ENCODE data around the gene DSG3.

The DSG3 gene

GRCh38 chr18:31430554-31430953, 17.0 kb upstream of the DSG3 start:
- DNase-seq, result no peak

DNA sequence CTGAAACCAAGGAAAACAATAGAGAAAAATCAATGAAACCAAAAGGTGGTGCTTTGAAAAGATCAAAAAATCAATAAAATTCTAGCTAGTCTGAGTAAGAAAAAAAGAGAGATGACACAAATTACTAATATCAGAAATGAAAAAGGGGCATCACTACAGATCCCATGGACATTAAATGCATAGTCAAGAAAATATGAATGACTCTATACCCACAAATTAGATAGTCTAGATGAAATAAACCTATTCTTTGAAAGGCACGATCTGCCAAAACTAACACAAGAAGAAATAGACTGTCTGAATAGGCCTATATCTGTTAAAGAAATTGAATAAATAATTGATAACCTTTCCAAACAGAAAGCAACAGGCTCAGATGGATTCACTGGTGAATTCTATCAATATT, 15.2 kb upstream of the DSG3 start:
- DNase-seq, result no peak

DNA sequence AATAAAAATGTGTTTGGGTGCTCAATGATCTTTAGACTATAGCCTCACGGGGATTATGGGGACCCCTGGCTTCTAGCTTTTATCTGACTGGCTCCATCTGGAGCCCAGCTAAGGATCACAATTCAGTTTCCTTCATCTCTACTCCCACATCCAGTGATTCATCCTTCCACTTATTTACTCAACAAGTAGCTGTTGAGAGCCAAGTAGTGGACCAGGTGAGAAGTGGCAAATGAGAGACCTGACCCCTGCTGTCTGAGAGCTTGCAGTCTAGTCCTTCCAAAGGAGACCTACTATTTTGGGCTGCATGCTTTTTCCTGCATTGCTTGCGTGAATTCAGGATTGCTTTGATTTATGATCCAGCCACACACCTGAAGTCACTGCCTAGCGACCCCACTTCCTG, 10.7 kb upstream of the DSG3 start:
- DNase-seq, result no peak

GRCh38 chr18:31438402-31438801, 9.1 kb upstream of the DSG3 start:
- no peak for DNase-seq

DNA sequence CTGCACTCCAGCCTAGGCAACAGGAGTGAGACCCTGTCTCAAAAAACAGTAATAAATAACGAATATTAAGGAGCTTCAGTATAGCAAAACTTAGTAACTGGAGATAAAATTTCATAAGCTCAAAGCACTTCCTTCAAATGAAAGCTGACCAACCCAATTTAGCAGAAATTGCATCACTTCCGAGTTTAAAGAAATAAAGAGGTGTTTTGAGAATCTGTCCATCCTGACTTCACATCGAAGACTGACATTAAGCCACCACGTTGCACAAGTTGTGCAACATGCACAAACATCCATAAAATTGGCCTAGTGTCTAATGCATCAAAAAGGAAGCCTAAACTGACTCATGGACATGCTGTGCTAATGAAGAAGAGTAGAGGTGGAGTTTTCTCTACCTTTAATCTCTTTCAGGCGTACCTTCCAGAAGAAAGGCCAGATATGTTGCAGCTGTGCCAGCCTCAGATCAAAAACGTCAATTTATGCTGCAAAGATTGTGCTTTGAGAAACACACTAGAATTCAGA, 7.7 kb upstream of the DSG3 start:
- DNase-seq, result no peak

DNA sequence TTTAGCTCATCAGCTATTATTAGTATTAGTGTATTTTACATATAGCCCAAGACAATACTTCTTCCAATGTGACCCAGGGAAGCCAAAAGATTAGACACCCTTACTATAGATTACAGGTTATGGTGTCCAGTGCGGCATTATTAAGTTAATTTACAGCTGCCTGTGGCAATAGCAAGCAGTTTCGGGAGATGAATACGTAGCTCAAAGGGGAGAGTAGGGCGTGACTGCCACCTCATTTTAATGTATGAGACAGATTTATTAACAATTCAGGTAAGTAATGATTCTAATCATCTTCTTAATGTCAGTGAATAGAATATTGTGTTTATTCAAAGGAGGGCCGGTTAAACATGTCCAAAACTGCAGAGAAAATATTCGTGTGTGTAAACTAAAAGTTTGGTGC, 6.8 kb upstream of the DSG3 start:
- DNase-seq, result no peak

DNA sequence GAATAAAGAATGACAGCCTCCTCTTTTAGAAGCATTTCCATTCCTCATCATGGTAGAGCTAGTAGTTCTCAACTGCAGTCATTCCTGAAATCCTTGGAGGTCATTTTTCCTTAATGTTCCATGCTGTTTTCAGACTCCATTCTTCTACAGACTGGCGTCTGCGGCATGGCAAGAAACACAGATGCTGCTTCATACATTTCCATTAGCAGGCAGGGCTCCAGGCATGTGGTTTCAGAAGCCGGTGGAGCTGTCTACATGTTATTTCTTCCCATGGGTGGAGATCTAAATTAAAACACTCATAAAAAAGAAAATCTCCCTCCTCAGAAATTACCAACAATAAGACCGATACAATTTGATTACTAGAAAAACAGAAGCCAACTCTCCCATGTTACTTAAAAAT, 6.0 kb upstream of the DSG3 start:
- no peak for DNase-seq

GRCh38 chr18:31444142-31444541, 3.4 kb upstream of the DSG3 start:
- DNase-seq, result no peak

DNA sequence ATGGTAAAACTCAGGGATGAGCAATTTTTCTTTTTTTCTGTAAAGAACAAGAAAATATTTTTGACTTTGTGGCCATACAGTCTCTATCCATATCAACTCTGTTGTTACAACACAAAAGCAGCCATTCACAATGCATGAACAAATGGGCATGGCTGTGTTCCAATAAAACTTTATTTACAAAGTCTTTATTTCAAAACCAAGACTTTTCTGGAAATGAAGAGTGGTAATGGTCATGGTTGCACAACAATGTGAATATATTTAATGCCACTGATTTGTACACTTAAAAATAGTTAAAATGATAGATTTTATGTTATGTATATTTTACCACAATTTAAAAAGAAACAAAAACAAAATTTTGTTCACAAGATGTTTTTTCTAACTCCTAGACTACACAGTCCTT, 1.6 kb upstream of the DSG3 start:
- DNase-seq, result no peak

GRCh38 chr18:31446854-31447253, 687 bp upstream of the DSG3 start:
- no peak for DNase-seq

- DNase-seq, result no peak
Observed at GRCh38 chr18:31450409-31450808, 2.9 kb downstream of the DSG3 start.

DNA sequence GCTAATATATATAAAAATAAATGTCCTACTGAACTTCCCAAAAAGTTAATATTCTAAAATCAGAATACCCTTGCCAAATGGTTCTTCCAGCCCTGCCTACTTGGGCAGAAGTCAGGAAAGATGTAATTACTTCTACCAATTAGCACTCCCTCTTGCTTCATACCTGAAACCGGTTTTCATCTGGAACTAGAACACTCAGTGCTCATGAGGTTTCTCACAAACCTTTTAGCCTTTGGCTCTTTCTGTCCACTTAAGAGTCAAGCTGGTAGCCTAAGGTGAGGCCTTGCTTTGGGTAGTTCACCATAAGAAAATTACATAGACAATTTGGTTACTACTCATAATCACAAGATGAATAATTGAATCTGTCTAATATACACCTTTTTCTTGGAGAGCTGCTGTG, 4.1 kb downstream of the DSG3 start:
- no peak for DNase-seq

GRCh38 chr18:31454066-31454708, 6.6 kb downstream of the DSG3 start:
- no peak for DNase-seq

- DNase-seq, result no peak
Observed at GRCh38 chr18:31469629-31470028, 22.1 kb downstream of the DSG3 start.

GRCh38 chr18:31478688-31479087, 31.1 kb downstream of the DSG3 start:
- no peak for DNase-seq

DNA sequence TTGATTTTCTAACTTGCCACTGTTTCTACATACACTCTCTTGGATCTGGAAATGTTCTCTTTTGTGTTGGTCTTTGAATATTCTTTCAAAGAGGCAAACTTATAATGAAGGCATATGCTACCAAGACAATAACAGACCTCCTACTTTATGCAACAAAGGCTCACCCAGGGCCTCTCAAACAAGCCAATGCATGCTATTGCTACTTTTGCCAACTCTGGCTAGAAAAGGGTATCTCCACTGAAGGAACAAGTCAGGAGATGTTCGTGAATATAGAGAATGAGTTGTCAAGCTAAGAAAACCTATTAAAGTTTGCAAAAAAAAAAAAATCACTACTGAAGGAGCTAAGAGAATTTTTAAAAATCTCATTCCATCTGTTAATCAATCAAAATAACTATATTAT, 34.5 kb downstream of the DSG3 start:
- DNase-seq, result no peak

DNA sequence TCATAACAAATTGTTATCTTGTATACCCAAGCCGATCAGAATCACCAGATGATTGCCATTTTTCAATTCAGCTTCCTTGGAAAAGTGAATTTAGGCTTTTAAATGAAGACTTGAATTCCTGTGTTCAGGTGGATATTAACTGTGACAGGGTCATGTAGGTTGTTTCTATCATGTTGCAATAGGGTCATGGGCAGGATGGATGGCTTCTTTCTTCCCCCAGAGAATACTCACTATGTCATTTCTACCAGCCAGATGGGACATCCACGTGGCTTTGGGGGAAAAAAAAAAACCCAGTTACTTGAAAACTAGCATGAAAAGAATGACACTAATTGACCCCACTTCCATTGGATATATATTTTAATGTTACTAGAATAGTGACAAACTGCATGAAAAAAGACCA, 35.9 kb downstream of the DSG3 start:
- DNase-seq, result no peak

DNA sequence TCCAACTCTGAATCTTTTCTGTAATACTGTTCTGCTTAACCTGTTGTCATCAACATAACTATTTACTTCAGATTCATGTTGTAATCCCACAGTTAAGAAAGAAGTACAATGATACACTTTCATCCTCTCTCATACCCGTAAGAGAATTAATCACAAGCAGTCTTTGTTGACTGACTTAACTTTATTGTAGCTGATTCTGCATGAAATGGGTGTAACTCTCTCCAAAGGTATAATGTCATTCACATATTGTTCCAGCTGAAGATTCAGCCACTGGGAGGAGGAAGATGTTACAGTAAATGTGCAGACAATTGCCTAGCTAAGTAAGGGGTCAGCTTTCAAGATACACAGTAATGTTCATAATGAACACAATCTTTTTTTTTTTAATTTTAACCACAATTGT, 36.9 kb downstream of the DSG3 start:
- no peak for DNase-seq

GRCh38 chr18:31486165-31486564, 38.6 kb downstream of the DSG3 start:
- no peak for DNase-seq

DNA sequence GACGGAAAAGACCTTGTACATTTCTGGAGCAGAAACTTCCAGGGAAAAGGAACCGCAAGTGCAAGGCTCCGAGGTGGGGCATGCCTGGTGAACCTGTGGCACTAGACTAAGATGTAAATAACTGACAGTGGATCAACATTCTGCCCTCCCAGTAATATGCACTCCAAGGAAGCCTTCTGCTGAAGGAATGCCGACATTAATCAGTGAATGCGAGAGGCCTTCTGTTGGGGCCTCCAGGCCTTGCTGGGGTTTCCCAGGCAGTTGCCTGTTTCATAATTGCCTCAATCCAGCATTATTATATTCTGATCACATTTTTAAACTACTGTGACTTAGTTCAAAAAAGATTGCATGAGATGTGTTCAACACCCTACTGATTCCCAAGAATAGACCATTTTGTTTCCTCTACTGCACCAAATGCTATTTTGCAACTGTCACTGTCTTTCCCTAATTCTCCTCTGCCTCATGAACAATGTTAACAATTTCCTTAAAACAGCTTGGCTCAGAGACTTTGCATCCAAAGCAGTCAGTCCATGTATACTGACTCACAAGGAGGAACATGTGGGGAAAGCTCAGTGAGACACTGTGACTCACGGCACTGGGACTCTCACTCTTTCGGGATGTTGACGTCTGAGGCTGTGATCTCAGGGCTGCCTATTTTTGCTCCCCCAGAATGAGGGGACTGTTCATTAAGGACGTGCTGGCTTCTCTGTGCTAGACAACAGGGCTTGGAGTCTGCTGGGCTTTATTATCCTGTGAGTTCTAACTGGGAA, 39.9 kb downstream of the DSG3 start:
- DNase-seq, result no peak

- no peak for DNase-seq
Observed at GRCh38 chr18:31489311-31489710, 41.8 kb downstream of the DSG3 start.

DNA sequence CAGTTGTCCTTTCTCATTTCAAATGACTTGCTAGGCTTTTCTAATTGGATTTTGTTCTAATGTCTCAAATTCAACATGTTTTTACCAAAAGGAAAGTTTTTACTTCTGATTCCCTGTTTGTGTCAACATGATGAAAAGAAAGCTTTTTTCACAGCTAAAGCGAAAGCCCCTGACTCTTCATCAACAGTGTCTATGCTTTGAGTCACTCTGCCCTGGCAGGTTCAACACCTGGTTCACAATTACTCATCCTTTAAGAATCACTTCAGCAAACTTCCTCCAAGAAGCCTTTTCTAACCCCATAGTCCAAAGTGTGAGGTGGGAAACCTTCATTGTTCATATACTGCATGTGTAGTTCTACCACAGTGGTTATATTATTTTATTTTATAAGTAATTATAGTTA, 42.8 kb downstream of the DSG3 start:
- DNase-seq, result no peak

DNA sequence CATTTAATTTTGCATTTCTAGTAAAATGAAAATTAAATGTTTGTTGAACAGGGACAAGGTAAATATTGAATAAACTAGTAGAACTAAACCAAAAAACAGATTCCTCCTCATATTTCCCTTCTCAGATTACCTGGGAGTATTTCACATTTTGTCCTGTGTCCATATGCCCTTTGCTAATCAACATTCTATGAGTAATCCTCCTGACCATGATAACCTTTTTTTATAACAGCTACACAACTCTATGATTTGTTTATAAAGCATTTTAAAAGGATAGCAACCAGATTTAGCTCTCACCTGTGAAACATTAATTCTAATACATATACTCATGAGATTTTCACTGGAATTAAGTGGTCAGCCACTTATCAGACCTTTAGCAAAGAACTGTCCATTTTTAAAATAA, 43.3 kb downstream of the DSG3 start:
- no peak for DNase-seq

DNA sequence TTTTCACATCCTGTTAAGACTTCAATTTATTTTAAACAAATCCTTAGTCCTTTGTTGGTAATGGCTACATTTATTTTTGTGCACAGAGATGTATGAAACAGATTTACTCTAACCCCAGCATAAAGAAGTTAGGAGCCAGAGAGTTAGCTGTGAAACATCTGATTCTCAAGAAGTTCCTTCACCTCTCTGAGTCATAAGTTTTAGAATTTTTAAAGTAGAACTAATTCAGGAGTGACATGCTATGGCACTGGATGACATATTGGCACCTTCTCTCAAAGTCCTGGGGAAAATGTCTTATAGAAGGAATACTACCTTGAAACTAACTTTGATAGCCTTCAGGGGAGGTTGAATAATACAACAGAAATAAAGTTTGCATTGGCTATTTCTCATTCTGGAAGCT, 44.0 kb downstream of the DSG3 start:
- no peak for DNase-seq

- DNase-seq, result no peak
Observed at GRCh38 chr18:31492671-31493070, 45.1 kb downstream of the DSG3 start.
